A673 (cell line): Measurements from ENCODE around the gene TCERG1L.

Experiments used
- EZH2 ChIP-seq: fragments of 200-600 bp; sonication (generic); IDR thresholded peaks from 2 replicates; pipeline ENCODE4 v1.6.1; 2017; ENCODE audit warnings: borderline replicate concordance, low read depth, mild to moderate bottlenecking, mixed read lengths, antibody characterized with exemption, low read length; ENCODE audit not compliant: poor library complexity, severe bottlenecking
- TF ChIP-seq, protein P1 (sequence below): fragments of 300-800, 200-600 bp; sonication (generic); conservative IDR thresholded peaks from 2 replicates; pipeline ENCODE4 v1.5.1; 2017; ENCODE audit warnings: low read depth, mild to moderate bottlenecking, antibody characterized with exemption, low read length, moderate library complexity, mixed read lengths

DNA sequence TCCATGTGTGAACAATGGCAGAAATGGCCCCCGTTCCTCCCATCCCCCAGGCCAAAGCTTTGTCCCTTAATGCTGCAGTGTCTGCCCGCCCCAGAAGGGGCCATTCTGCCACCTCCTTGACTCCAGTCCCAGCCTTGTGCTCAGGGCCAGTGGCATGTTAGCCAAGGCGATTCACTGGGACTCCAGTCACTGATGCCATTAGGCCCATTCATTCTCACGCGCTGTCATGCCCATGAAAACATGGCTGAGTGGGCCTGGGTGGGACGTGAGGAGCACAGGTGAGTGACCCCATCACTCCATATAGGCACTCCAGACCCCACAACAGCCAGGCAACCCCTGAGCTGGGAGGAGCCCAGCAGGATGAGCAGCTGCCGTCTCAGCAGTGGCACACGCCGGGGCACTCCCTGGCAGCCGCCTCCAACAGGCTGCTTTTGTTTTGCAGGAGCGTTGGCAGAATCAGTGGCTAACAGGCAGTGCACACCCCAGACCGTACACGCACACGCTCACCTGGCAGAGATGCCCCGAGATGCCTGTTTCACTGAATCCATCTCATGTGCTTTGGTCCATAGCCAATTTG is 79.5 kb downstream of the TCERG1L start:
- no peak for TF ChIP-seq EZH2
- TF ChIP-seq, protein P1, sequence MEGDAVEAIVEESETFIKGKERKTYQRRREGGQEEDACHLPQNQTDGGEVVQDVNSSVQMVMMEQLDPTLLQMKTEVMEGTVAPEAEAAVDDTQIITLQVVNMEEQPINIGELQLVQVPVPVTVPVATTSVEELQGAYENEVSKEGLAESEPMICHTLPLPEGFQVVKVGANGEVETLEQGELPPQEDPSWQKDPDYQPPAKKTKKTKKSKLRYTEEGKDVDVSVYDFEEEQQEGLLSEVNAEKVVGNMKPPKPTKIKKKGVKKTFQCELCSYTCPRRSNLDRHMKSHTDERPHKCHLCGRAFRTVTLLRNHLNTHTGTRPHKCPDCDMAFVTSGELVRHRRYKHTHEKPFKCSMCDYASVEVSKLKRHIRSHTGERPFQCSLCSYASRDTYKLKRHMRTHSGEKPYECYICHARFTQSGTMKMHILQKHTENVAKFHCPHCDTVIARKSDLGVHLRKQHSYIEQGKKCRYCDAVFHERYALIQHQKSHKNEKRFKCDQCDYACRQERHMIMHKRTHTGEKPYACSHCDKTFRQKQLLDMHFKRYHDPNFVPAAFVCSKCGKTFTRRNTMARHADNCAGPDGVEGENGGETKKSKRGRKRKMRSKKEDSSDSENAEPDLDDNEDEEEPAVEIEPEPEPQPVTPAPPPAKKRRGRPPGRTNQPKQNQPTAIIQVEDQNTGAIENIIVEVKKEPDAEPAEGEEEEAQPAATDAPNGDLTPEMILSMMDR: no peak
